K562 treated with DMSO at 1 percent for 24 hours (cell line): ENCODE results near the gene PAGE2B. TPM values are rescaled to one million over a fixed set of nuclear protein-coding genes. Genes with fewer than 3 reads are reported as not detected.

Experiments
- total RNA-seq: library from RNA; unstranded; fragments of 300-600 nt; gene quantifications from 2 replicates; pipeline ENCODE4 v1.2.3, GENCODE V29; 2022; ENCODE audit warnings: low read depth; ENCODE audit not compliant: insufficient read depth

PAGE2B gene
- total RNA-seq = 13.5 and 21.9 TPM in 2 replicates

GRCh38 chrX:55074851-55075467, at the start of gene PAGE2B:
PAGE2B (plus strand) TSS chrX:55075030; CDS start chrX:55076042, 1,012 bp downstream.

GRCh38 chrX:55030271-55031205, 44.3 kb upstream of the PAGE2B start, which contains the start of gene ALAS2:
ALAS2 (minus strand) TSS chrX:55030977; CDS start chrX:55026000, 4,977 bp downstream.

GRCh38 chrX:55088795-55089489, 14.1 kb downstream of the PAGE2B start, which contains the start of gene PAGE2:
PAGE2 (plus strand) TSS chrX:55089018; CDS start chrX:55090021, 1,003 bp downstream.

Other genes with a start within 250 kb of the PAGE2B start
- gene TRO, start 154.2 kb upstream of the PAGE2B start, total RNA-seq = 1.0 and 1.1 TPM in 2 replicates
- 0.23 TPM in 1 of 2 replicates, not detected in the other for gene PFKFB1, start 80.8 kb upstream of the PAGE2B start, total RNA-seq
- gene APEX2, start 74.7 kb upstream of the PAGE2B start, total RNA-seq = 27.4 and 30.9 TPM in 2 replicates
- 47.6 and 50.9 TPM in 2 replicates for gene ALAS2, start 44.1 kb upstream of the PAGE2B start, total RNA-seq
- 2.3 and 3.8 TPM in 2 replicates for gene PAGE2, start 14.0 kb downstream of the PAGE2B start, total RNA-seq
- 236 and 259 TPM in 2 replicates for gene PAGE5, start 145.3 kb downstream of the PAGE2B start, total RNA-seq
- not detected in 2 replicates for gene PAGE3, start 189.9 kb downstream of the PAGE2B start, total RNA-seq